Subcutaneous adipose tissue (tissue), 4 donors: ENCODE results near the gene SETX. TPM values are rescaled to one million over a fixed set of nuclear protein-coding genes. Genes with fewer than 3 reads are reported as not detected.

Source experiments
- CTCF ChIP-seq: fragments of 450-650 bp; IDR thresholded peaks from one replicate; pipeline ENCODE4 v1.5.1; 2016; ENCODE audit warnings: low read depth, mild to moderate bottlenecking, control low read depth, antibody characterized with exemption, moderate library complexity
- total RNA-seq, 4 donors: library from RNA; depleted of rRNA; stranded (reverse); fragments of >200 nt; gene quantifications; one replicate each; pipeline ENCODE4 v1.1.0, GENCODE V29; 2016

Gene SETX
- total RNA-seq, 4 donors from 2014 or later, result 66.7 to 94.0 (median 75.6) TPM

- no peak for TF ChIP-seq CTCF
These were observed 111.4 kb downstream of the SETX start for GRCh38 chr9:132243156-132244074.

- no peak for TF ChIP-seq CTCF
These were observed 112.1 kb downstream of the SETX start for GRCh38 chr9:132242621-132243155.

- TF ChIP-seq CTCF, result no peak
These were observed 112.8 kb downstream of the SETX start for GRCh38 chr9:132241840-132242620.

- TF ChIP-seq CTCF, result no peak
These were observed 113.3 kb downstream of the SETX start for GRCh38 chr9:132241483-132241839.

GRCh38 chr9:132240841-132241482, 113.8 kb downstream of the SETX start:
- TF ChIP-seq CTCF, result no peak

GRCh38 chr9:132239999-132240840, 114.6 kb downstream of the SETX start:
- no peak for TF ChIP-seq CTCF
